HG03460 (cell line): Measurements from ENCODE around the gene APOL1.
"Not testable (repeated sequence)": the region's sequence is repeated elsewhere in the genome, so short reads cannot be mapped to it uniquely, and the experiment has no call there.

Experiments
- ATAC-seq: cut with Tn5 transposase; IDR thresholded peaks from one replicate; pipeline ENCODE4 v1.9.1; 2021; ENCODE audit not compliant: unreplicated experiment

The APOL1 gene

DNA sequence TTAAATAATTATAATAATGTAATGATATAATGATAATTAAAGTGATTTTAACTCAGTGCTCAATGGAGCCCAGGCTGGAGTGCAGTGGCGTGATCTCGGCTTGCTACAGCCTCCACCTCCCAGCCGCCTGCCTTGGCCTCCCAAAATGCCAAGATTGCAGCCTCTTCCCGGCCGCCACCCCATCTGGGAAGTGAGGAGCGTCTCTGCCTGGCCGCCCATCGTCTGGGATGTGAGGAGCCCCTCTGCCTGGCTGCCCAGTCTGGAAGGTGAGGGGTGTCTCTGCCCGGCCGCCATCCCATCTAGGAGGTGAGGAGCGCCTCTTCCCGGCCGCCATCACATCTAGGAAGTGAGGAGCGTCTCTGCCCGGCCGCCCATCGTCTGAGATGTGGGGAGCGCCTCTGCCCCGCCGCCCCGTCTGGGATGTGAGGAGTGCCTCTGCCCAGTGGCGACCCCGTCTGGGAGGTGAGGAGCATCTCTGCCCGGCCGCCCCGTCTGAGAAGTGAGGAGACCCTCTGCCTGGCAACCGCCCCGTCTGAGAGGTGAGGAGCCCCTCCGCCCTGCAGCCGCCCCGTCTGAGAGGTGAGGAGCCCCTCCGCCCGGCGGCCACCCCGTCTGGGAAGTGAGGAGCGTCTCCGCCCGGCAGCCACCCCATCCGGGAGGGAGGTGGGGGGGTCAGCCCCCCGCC is 37.6 kb downstream of the APOL1 start:
- not testable (repeated sequence) for ATAC-seq

DNA sequence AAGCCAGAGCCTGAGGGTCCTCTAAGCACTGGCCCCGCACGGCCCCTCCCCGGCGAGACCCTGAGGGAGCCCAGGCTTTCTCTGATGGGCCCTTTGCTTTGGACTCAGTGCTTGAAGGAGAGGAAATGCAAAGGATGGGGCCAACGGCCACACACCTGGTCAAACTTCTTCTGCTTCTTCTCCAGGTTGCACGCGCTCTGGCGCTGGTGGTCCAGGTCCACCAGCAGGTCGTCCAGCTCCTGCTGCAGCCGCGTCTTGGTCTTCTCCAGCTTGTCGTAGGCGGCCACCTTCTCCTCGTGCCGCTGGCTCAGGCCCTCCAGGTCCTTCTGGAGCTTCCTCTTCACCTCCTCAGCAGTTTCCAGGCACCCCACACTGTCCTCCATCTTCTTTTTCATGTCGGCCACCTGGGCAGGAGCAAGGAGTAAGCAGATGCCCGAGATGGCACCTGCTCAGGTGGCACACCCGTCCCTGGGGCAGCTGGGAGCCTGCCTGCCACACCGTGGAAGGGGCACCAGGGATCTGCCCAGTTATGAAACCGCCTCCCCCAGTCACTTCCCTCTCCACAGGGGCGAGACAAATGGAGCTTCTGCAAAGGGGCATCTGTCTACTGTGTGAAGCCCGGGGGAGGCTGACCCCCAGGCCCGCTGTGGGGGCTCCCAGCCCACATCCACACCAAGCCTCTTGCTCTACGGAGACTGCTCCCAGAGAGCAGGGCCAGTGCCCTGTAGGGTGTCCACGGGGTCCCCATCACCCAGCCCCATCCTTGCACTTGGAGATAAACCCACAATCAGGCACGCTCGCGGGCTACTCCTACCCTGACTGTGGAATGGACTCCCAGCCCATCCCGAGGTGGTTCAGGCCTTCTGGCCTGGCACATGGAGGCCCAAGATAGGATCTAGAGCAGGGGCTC is 39.2 kb downstream of the APOL1 start:
- no peak for ATAC-seq

DNA sequence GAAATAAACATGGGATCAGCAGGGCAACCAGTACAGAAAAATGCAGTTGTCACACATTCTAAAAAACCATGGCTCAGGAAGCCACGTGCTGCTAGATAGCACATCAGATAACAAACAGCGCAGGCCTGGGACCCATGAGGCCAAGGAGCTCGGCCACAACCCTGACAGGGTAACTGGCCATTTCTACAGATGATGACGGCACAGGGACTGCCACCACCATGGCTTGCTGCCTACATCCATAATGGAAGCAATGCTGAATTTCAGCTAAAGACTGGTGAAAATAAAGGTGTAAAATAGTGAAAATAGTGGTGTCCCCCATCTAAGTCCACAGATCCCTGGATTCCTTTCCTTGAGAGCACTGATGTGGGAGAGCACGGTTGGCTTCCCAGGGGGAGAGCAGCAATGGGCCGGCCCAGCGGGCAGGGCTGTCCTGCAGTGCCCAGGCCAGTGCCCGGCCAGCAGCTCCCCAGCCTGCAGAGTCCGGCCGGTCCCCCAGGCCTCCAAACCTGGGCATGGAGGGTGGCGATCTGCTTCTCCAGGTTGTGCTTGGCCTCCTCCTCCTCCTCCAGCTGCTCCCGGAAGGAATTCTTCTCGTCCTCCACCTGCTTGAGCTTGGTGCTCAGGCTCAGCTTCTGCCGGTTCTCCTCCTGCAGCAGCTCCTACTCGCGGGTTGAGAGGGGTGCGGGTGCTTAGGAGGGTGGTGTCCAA is 40.0 kb downstream of the APOL1 start:
- ATAC-seq = no peak

DNA sequence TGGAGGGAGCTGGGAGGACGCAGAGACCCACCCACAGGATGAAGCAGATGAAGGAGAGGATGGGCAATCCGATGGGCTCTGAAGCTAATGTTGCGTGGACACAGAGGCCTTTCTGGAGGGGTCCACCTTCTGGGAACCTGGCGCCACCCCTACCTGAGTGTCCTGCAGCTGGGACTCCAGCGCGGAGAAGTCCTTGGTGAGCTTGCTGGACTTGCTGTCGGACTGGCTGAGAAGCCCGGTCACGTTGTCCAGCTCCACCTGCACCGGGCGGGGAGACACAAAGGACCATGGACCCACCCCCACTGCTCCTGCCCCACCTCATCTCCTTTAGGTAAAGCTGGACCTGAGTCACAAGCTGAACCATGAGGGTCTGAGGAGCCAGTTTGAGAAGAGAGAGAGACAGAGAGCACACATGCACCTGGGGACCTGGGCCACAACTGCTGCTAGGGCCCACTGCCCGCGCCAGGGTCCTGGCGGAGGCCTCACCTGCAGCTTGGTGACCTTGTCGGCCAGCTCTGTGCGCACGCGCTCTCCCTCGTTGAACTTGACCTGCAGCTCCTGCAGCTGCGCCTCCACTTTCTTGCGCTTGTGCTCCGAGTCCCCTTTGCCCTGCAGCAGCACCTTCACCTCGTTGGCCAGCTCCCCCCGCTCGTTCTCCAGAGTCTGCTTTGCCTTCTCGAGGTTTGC is 40.8 kb downstream of the APOL1 start:
- ATAC-seq = no peak

DNA sequence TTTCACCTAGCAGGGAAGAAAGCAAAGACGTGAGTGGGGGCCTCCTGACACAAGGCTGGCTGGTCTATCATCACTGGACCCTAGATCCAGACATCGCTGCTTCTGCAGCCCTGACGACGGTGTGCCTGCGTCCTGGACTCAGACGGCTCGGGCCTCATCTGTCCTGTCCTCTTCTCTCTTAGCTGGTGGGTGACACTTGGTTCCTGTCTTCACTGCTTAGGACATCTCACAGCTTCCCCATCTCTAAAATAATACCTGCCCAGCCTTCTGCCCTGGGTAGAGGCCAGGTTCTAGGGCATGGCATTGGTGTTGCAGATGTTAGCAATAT is 41.3 kb downstream of the APOL1 start:
- no peak for ATAC-seq

DNA sequence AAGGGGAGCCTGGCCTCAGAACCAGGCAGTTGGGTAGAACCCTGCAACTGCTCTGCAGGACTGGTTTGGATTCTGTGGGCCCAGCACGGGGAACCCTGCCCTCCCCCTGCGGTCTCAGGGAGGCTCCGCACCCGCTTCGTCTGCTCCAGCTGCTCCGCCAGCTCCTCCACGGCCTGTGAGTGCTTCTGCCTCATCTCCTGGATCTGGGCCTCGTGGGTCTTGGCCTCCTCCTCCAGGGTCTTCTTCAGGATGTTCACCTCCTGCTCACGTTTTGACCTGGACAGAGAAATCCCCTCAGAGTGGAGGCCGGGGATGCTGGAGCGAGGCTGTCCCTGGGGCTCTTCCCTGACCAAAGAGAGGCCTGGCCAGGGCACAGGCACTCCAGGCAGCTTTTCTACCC is 41.9 kb downstream of the APOL1 start:
- no peak for ATAC-seq

DNA sequence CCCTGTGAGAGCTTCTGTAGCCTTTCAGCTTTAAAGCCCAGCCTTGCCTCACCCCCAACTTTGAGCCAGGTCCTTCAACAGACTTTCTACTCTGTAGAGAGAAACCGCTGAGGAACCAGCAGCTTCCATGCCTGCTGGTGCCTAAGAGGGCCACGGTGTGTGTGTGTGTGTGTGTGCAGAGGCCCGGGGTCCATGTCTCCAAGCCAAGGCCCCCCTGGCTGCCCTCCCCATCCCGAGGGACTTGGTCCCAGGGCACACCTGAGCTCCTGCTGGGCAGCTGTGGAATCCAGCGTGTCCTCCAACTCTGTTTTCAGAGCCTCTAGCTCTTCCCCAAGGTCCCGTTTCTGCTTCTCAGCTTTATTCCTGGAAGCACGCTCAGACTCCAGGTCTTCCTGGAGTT is 42.3 kb downstream of the APOL1 start:
- no peak for ATAC-seq

DNA sequence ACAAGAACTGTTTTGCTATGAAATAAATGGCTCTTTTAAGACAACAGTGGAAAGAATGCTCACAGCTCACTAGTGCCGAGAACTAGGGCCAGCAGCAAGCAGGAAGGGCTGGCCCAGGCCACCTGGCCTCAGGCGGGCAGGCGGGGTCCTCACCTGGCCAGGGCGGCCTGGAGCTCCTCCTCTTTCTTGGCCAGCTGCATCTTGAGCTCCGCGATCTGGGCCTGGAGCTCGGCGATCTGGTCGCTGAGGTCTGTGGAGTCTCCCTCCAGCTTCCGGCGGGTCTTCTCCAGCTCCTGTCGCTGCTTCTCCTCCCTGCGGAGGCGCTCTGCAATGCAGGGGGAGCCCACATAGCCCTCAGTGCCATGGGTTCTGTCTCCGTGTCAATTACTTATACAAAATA is 43.8 kb downstream of the APOL1 start:
- no peak for ATAC-seq

DNA sequence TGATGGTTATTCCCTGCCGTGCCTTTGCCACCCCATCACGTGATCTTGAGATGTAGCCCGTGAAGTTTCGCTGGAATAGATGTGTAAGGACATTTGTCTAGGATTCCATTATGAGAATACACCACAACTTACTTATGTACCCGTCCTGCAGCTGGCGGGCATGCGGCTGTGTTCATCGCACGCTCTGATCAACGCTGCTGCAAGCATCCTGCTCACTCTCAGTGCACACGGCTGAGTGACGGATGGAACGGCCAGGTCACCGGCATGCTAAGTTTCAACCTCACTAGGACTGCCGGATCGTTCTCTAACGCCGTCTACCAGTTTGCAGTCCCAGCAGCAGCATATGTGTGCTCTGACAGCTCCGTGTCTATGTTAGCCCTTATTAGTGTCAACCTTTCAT is 44.6 kb downstream of the APOL1 start:
- no peak for ATAC-seq

DNA sequence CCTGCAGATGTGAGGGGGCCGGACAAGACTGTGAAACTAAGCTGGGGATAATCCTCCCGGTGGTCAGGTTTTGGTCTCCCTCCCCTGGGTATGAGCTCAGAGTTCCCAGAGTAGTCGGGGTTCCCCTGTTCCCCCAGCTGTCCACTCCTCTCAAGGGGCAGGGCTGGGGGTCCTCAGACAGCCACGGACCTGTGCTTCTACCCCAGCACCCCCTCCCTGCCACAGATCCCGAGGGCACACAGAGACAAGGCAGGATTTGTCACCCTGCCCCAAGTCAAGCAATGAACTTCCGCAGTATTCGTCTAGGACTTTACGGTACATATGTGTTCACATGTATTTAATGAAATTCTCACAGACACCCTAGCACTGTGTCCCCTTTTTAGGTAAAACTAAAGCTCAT is 45.2 kb downstream of the APOL1 start:
- ATAC-seq = no peak

DNA sequence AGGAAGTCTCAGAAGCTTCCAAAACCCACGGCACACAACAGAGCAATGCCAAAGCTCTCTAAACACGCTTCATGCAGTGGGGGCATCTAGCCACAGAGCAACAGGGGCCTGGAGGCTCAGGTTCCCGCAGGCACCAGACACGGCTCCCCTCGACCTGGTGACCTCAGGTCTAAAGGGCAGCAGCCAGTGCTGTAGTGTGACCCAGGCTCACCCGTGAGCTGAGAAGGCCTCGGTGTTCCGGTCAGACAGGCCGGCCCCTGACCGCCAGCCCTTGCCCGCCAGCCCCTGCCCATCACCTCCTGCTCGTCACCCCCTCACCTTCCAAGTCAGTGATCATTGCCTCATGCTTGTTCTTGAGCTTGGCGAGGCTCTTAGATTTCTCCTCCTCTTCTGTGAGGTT is 45.7 kb downstream of the APOL1 start:
- ATAC-seq = no peak

DNA sequence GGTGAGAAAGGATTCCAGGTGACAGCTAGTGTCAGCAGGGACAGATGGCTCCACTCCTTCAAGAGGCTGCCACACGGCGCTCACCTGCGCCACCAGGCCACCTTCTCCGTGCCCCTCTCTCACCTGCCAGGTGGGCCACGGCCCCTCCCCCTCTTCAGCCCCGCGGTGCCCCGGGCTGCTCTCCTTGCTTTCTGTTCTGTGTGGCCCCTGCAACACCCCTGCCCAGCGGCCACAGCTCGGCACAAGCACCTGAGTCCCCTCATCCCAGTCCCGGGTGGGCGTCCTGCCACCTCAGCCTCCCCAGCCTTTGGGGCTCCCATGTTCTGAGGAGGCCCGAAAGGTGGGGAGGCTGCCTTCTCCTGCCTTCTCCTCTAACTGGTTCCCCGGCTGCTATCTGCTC is 46.4 kb downstream of the APOL1 start:
- no peak for ATAC-seq

DNA sequence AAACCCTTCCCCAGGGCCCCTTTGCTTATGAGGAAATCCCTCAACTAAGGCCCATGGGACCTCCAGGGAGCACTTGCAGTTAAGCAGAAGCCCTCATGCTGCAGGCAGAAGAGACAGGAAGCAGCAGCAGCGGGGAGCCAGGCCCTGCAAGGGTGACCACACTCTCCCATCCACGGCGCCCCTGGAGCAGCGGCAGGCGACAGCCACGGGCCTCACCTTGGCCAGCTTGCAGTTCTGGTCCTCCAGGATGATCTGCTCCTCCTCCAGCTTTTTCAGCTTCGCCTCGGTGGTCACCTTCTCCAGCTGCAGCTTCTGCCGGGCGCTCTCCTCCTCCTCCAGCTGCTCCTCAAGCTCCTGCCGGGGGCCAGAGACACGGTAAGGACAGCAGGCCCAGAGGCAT is 47.0 kb downstream of the APOL1 start:
- ATAC-seq = no peak

DNA sequence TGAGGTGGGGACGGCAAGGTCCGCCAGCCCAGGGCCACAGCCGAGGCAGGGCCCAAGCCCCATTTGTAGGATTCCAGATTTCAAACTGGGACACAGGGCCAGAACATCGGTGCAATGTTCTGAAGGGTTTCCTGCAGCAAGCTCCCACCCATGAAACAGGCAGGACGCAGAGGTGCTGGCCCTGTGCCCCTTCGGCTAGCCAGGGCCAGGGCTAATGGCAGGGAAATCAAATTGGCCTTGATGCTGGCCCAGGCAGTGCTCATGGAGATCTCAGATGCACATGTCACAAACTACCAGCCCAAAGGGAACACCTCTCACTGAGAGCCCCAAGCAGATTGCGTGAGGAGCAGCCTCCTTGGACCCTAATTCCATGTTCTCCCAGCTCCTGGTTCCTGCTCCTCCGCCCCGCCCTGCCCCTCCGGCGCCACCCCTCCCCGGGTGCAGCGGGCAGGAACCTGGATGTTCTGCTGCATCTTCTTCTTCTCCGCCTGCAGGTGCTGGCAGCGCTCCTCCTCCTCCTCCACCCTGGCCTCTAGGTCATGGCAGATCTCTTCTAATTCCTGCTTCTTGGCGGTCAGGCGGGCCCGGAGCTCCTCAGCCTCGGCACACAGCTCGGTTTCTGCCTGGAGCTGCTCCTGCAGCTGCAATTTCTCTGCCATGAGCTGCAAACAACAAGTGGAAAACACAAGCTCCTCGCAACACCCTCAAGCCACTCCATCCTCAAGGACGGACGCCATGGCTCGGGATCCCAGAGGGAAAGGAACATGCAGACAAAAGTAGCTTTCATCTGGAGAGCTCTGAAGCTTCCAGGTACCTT is 47.7 kb downstream of the APOL1 start:
- no peak for ATAC-seq

DNA sequence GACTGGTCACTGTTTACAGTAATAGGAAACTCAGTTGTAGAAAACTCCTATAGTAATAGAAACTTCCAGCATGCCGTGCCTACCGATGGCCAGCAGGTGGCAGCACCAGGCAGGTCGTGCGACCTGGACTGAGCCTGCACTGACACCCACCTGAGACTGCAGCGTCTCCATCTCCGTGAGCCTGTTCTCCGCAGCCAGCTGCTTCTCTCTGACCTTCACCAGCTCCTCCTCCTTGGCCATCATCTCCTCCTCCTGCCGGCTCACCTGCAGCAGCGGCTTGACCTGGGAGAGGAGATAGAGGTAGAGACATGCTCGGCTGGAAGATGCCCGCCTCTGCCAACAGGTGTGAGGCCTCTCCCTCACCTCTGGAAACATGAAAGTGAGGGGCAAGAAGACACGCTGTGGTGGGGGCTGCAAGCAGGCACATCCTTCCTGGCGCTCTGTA is 48.5 kb downstream of the APOL1 start:
- ATAC-seq = no peak

DNA sequence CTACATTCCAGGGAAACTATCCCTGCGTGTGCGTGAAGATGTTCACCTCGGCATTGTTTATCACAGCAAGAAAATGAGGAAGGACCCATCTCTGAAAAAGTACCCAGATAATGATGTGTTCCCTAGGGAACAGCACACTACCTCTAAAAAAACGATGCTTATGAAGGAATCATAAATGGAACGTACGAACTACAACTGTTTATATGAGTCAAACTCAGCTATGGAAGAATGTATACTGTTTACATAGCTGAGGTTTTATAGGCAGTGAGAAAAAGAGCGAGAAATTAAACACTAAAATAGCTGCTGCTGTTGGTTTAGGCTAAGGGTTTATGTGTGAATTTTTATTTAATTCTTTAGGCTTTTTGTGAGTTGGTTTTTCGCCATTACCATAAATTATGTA is 48.9 kb downstream of the APOL1 start:
- ATAC-seq = no peak

DNA sequence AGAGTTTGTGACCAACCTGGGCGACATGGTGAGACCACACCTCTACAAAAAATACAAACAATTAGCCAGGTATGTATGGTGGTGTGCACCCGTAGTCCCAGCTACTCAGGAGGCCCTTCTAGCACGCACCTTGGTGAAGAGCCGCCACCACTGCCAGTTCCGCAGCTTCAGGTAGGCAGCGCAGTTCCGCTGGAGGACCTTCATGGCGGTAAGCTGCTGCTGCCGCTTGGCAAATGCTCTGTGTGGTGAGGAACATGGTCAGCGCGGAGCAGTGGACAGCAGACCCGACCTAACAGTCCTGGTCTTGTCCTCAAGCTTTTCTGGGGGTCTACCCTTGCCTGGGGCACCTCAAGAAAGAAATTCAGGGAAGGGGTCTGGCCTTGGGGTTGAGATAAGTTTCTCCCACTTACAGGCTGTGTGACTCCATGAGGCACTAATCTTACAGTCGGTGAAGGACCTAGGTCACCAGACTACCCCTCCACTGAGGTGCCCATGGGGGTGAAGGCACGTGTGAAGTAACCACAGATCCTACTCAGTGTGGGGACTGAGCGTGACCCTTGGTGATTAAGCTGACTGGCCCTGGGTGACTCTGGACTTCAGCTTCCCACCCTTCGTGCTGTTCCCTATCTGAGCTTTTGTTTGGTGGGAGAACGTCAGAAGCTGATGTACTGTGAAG is 49.6 kb downstream of the APOL1 start:
- no peak for ATAC-seq

DNA sequence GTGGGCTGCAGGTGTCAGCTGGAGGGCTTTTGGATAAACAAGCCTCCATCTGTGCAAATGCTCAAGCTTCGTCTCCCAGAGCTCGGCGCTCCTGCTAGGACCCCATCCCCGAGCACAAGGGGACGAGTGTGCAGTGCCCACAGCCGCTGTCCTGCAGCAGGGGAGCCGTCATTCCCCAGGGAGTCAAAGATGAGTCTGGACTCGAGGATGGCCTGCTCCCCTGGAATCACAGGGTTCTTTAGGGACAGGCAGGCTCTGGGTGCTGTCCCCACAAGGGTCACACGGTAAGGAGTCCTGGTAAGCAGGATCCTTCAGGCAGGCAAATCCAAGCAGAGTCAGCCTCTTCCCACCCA is 50.2 kb downstream of the APOL1 start:
- ATAC-seq = no peak

DNA sequence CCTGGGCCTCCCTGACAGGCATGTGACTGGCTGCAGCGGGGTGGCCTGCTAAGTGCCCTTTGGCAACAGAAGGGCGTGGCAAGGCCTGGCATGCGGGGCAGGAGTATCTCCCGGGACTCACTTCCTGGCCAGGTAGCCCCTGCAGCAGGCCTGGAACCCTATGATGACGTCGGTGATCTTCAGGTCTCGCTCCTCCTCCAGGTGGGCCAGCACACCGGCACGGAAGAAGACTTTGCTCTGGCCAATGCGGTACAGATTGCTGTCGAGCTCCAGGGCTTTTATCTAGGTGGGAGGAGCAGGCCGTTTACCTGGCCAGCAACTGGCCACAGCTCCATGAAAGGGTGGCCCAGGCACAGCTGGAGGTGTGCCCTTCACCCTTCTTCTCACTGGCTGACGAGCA is 50.9 kb downstream of the APOL1 start:
- ATAC-seq = no peak

DNA sequence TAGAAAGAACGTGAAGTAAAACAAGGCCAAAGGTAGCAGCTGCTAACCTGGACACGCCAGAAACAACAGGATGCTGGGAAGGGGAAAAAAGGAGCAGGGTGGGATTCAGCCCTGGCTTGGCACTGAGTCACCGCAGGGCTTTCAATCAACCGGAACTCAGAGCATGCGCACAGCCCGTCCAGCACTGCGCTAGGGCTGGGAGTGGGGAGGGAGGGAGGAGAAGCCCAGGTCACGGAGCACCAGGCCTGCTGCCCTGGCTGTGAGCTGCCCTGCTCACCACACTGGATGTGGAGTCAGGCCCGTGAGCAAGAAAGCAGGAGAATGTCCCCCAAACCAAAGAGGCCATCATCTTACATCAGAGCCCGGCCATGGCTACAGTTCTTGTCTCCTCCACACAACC is 51.5 kb downstream of the APOL1 start:
- no peak for ATAC-seq
